Stimulated activated CD4-positive, alpha-beta T cell treated with anti-CD3 and anti-CD28 coated beads, Interleukin-2, amount 100 ng/mL, for 48 hours (primary cell): ENCODE measurements around the gene AQP7.
A peak's percentile ranks its signal among the peaks of the same experiment; 100 is the strongest.
"Not testable (repeated sequence)": the region's sequence is repeated elsewhere in the genome, so short reads cannot be mapped to it uniquely, and the experiment has no call there.

Experiments
- DNase-seq, 2 donors: peaks; one replicate each; pipeline ENCODE4 v3.0.0-alpha.2; 2020

AQP7 gene

DNA sequence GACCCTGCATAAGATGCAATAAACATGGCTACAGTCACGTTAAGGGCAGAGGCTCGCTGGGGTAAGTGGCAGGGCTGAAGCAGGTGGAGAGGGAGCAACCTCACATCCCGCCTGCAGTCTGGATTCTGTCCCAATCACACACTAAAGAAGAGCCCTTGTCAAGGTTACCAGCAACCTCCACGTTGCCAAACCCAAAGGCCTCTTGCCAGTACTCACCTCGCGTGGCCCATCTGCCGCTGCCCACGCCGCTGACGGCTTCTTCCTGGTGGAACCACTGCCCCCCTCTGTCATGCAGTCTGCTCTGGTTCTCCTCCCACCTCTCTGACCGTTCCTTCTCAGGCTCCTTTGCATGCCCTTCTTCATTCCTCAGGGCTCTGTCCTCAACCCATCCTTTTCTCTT, 8.8 kb downstream of the AQP7 start:
- no peak for DNase-seq

DNA sequence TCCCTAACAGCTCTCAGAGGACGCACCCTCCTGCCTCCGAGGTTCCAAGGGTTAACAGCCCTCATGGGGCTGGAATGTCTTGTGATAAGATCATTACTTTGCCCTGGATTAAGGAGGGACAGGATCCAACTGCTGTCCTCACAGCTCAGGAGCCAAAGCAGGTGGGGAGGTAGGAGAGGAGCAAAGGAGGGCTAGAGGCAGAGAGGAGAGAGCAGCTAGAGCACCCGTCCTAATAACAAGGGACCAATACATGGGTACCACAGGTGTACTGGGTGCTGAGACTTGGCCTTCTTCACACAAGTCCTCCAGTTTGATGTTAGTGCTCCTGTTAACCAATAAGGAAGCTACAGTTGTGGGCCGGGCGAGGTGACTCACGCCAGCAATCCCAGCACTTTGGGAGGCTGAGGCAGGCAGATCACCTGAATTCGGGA, 9.8 kb downstream of the AQP7 start:
- not testable (repeated sequence) for DNase-seq

DNA sequence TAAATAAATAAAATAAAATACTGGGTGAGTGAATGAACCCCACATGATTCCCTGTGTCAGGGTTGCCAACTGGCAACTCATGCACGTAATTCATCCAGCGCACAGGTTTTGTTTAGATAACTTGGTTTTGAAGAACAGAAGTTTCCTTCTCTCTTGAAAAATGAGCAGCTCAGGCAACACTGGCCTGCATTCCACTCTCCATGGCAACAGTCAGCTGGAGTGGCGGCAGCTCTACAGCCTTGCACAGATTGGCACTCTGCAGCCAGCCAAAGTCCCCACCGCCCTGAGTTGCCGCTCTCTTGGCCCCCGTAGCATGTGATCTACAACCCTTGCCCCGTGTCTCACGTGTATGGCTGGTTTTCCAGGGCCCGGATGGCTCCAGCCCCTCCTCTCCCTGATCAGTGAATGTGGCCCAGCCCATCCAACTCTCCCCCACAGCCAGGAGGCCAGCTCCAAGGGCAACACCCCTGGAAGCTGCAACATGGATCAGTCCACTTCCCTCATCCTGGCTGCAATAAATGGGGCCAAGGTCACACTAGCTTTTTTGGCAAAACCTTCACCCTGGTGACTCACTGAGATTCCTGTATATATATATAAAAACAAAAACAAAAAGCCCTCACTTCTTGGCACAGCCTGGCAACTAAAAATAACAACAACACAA, 11.1 kb downstream of the AQP7 start:
- not testable (repeated sequence) for DNase-seq

DNA sequence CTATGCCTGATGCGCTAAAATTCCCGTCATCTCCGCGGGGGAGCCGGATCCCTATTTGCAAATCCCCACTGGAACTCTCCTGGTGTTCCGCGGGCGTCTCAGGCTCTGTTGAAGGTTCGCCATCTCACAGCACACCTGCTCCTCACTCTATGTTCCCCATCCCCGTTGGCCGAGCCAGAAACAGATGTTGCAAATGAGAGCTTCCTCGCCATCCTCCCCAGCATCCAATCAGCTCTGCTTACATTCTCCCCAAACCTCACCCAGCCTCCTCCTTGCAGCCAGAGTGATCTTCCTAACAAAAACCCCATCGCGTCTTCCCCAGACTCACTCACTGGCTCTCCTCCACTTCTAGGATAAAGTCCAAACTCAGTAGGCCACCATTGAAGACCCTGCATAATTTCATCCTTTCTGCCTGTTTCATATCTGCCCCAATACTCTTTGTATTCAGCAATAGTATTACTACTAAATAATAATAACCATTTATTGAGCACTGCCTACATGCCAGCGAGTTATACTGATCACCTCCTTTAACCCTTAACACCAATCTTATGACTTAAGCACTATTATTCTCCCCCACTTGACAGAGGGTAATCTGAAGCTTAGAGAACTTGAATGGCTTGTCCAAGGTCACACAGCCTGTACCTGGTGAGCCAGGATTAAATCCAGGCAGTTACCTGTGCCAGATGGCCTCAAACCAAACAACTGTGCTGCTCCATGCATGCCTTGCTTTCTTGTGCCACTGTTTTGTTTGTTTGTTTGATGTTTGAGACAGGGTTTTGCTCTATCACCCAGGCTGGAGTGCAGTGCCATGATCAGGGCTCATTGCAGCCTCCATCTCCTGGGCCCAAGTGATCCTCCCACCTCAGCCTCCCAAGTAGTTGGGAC, 14.0 kb downstream of the AQP7 start:
- no peak for DNase-seq

DNA sequence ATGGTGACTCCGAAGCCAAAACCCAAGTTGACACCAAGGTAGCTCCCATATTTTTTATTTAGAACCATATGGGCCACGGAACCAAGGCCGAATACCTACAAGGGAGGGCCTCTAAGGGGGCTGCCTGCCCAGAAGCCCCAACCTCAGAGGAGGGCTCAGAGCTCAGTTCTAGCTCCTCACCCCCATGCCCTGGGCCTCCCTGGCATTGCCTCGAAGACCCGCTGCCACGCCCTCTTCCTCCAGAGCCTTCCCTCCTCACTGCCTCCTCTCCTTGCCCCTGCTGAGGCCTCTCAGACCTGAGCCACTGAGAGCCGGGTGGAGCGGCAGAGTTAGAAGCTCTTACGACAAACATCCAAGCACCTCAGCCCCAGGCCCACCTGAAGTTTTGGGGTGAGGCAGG, 15.4 kb downstream of the AQP7 start:
- not testable (repeated sequence) for DNase-seq

DNA sequence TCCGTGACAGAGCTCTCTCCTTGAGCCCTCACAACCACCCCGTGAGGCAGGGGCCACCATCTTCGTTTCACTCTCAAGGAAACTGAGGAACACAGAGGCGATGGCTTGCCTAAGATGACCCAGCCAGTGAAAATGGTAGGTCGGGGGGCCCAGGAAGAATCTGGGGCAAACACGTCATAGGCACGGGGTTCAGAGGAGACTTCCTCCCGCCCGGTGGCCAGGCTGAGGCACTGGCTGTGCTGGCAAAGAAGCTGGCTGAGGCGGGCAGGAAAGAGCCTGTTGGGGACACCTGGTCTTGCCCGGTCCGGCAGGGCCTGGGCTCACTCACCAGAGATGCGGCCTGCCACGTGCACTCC, 15.7 kb downstream of the AQP7 start:
- not testable (repeated sequence) for DNase-seq

DNA sequence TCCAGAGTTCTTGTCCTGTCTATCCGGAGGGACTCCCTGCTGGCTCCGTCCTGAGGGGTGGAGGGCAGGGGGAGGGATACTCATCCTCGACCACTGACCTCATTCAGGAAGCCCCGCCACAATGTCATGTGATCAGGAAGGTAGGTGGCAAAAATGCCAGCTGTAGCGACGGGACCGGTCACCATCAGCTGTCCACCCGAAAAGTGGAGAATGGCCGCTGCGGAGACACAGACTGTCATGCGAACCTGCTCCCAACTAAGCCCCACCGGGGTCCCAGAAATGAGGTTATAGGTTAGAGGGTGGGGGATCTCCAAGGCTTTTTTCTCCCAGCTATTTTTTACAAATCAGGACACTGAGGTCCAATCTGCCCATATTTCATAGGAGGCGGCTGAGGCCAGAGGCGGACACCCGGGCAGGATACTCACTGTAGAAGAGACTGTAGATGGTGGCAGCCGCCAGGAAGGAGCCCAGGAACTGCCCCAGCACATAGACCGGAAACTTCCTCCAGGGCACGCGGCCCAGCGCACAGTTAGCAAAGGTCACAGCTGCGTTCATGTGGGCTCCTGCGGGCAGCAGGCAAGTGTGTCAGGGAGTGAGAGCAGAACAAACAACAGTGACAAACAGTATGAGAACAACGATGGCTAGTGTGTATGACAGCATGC, 16.3 kb downstream of the AQP7 start:
- not testable (repeated sequence) for DNase-seq

DNA sequence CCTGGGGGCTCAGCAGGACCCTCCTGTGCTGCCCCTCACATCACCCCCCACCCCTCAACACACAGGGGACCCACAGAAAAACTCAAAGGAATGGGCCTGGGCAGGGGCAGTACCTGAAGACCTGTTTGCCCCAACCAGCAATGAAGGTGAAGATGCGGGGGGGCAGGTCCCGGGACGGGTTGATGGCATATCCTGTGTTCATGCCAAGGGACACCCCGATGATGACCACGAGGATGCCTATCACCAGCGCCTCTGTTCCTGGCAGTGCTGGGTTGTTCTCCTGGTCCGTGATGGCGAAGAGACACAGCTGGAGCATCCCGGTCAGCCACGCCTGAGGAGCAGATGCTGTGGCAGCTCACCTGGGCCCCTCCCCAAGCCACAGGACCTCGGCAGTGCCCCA, 16.8 kb downstream of the AQP7 start:
- not testable (repeated sequence) for DNase-seq

DNA sequence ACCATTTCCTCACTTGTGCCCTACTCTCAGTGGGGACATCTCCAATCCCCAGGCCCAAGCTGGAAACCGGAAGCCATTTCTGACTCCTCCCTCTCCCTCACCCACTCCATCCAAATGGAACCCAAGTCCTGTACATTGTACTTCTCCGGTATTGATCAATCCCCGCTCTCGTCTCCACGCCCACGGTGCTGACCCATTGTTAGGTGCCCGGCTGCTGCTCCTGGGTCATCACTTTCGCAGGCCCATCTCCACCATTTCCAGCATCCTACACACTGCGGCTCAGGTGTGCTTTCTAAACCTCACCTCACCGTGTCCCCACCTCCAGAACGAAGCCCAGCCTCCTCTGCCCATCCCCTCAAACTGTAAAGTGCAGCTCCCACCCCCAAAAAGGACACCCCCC, 19.0 kb downstream of the AQP7 start:
- DNase-seq = not testable (repeated sequence)

DNA sequence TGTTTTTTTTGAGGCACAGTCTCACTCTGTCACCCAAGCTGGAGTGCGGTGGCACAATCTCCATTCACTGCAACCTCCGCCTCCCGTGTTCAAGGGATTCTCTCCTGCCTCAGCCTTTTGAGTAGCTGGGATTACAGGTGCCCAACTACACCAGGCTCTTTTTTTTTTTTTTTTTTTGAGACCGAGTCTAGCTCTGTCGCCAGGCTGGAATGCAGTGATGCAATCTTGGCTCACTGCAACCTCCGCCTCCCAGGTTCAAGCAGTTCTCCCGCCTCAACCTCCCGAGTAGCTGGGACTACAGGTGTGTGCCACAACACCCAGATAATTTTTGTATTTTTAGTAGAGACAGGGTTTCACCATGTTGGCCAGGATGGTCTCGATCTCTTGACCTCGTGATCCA, 20.0 kb downstream of the AQP7 start:
- not testable (repeated sequence) for DNase-seq

DNA sequence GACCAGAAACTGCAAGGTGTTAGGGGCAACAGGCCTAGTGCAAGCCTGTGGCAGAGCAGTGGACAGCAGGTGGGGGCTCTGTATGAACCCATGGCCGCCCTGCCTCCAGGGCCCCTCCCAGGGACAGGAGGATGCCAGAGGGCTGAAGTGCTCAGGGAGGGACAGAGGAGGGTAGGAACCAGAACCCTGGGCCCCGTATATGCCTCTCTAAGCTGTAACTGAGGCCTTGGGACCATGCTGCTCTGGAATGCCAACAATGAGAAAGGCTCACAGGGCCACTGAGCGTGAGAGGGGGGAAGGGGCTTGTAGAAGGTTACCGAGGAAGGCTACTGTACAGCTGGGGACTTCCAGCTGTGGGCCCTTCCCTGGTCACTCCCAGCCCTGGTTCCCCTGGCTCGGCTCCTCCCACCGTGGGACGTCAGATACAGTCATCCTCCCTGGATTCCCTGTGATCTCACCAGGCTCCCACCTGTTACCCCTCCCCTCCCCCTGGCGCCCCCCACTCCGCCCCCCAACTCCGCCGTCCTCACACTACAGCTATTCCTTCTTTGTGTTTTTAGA, 21.1 kb downstream of the AQP7 start:
- no peak for DNase-seq

DNA sequence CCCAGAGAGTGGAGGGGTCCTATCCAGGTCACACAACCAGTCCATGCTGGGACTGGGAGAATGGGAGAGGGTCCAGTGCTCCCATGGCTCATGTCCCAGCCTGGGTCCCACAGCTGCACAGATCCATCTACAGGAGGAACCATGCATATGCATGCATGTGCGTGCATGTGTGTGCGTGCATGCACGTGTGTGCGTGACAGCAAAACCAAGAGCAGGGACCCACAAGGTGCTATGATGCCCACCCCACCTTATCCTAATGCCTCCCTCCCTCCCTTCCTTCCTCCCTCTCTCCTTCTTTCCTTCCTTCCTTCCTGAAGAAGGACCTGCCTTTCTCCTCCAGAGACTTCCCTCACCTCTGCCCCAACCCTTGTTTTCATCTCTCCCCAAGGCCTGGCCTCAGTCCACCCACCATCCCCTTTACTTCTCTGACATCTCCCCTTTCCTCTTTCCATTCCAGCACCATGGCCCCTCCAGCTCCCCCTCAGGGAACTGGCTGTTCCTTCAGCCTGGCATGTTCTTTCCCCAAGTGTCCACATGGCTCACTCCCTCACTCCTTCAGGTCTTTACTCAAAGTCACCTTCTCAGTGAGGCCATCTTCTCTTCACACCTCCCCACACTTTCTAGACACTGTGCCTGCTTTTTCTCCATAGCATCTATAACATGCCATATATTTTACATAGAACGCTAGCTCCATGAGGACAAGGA, 21.8 kb downstream of the AQP7 start:
- DNase-seq = no peak

DNA sequence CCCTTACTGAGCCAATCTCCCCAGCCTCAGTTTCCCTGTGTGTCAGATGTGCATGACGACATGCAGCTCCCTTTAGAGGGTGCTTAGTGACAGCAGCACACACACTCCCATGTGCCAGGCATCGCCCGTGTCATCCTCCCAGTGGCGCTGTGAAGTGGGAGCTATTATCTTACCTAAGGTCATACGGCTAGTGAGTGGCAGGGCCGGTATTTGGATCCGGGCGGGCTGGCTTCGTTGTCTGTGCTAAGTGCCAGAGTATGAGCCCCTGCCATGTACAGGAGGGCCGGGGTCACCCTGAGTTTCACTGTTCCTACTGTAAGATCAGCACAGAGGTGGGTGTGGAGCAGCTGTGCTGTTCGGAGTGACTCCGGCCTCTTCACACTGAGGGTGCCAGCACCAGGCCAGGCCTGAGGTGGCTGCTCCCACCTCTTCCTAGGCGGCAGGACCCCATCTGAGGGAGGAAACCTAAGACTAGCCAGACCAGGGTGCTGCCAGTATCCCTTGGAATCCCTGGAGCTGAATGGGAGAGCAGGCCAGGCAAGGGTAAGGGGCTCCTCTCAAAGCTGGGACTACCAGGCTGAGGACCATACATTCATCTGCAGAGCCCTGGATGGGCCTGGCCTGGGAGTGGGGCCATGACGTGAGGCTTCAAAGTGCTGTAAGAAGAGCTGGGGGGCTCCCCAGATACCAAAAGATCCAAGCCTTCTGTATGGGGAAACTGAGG, 22.5 kb downstream of the AQP7 start:
- no peak for DNase-seq

DNA sequence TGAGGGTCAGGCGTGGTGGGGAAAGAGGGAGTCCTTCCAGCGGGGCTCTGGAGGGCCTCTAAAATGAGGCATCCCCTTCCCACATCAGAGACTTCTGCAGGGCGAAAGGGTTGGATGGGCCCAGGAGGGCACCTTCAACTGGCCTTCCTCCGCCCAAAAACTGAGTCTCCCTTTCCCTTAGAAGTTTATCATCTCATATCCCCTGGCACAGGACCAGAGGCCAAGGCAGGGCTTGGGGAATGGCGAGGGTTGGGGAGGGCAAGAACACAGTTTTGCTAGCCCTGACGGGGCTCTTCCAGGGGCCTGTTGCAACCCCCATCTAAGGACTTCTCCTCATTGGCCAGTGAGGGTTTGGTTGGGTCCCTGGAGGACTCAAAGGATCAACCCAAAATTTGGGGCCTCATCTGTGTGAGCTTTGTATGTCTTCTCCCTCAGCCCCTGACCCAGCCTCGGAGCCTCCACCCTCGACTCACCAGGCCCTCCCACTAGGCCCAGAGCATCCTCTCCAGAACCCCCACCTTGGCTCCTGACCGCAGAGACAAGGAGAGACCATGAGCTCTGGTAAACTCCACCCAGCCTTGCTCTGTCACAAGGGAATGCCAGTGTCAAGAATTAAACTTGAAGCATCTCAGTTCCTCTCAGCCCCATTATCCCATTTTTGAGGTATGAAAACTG, 24.1 kb downstream of the AQP7 start:
- no peak for DNase-seq

DNA sequence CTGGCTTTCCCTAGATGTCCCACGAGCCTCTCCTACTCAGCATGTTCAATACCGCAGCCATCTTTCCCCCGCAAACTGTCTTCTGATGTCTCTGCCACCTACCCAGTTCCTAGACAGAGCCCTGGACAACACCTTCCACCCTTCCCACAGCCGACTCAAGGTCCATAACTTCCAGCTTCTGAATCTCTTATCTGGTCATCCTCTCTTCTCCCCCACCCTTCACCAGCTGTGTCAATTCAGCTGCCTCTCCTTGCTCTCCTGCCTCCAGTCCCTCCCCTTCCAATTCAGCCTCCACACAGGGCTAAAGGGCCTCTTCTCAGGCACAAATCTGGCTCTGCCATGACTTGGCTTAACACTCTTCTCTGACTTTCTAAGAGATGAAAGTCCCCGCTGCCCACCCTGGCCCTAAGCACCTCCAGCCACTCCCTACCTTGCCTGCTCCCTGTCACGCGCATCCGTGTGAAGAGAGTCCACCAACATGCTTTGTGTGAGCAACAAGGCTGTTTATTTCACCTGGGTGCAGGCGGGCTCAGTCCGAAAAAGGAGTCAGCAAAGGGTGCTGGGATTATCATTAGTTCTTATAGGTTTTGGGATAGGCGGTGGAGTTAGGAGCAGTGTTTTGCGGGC, 25.2 kb downstream of the AQP7 start:
- DNase-seq = no peak

DNA sequence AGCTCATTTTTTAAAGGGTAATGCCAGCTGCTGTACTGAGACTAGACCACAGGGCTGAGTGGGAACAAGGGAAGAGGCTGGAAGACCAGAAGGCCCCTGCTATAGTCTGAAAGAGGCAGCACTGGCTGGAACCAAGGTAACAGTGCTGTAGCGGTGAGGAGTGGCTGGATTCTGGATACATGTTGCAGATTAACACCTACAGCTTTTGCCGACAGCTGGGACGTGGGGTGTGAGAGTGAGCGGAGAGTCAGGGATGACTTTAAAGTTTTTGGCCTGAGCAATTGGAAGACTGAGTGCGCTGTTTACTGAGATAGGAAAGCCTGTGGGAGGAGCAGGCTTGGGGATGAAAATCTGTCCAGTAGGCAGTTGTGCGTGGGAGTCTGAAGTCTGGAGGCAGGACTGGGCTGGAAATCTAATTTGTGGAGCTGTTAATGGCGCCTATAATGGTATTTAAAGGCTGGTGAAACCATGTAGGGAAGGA, 26.5 kb downstream of the AQP7 start:
- no peak for DNase-seq

DNA sequence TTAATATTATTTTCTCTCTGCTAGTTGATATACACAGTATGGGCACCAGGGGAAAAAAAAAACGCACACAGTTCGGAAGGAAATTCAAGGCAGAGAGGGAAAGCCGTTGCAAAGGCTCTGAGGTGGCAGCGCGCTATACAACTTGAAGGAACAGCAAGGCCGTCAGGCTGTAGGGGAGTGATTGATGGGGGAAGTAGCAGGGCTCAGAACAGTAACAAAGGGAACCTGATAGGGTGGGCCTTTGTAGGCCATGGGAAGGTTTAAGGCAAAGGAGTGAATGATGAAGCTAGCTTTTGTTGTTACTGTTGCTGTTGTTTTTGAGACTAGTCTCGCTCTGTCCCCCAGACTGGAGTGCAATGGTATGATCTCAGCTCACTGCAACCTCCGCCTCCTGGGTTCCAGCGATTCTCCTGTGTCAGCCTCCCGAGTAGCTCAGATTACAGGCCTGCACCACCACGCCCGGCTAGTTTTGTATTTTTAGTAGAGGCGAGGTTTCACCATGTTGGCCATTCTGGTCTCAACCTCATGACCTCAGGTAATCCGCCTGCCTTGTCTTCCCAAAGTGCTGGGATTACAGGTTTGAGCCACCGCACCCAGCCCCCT, 27.0 kb downstream of the AQP7 start:
- no peak for DNase-seq

DNA sequence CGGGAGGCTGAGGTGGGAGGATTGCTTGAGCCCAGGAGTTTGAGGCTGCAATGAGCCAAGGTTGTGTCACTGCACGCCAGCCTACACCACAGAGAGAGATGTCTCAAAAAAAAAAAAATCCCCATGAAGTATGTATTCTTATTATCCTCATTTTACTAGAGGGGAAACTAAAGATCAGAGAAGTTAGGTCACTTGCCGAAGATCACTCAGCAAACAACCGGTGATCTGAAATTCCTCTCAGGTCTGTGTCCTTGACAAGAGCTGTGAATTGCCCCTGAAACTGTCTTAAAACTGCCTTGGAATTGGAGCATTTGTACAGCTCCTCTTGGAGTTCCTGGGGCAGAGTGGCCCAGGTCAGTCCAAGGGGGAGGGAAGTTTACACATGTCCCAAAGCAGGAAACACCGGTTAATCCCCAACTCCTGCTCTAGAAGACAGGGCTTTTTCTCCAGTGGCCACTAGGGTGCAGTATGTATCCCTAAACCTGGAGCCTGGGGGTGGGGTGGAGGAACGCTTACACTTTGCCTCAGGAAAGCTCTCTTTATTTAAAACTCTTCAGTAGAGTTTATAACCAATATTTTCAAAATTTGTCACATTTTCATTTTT, 27.6 kb downstream of the AQP7 start:
- DNase-seq = peak; percentile 58 to 63

DNA sequence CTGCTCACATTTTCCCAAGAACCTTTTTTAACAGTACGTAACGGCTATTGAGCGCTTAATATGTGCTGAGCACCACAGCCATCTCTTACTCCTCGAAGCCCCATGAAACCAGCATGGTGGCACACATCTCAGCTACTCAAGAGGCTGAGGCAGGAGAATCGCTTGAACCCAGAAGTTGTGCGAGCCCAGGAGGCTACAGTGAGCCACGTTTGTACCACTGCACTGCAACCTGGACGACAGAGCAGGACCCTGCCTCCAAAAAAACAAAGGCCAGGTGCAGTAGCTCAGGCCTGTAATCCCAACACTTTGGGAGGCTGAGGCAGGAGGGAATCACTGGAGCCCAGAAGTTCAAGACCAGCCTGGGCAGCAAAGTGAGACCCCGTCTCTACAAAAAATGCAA, 28.2 kb downstream of the AQP7 start:
- no peak for DNase-seq

DNA sequence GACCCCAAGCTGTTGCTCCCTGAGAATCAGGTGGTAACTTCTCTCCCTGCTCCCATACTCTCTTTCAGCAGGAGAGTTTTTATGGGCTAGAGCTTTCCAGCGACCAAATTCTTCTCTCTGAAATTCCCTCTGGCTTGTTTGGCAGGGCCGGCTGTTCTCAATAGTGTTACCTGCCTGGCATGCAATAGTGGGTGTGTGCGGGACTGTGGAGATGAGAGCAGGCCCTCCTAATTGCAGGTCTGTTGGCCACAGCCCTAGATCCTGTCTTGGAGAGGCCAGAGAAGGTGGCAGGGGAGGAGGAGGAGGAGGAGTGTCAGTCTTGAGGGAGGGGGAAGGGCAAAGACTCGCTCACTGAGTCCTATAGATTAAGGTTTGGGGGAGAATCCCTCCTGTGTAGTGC, 29.5 kb downstream of the AQP7 start:
- no peak for DNase-seq
